GM11168 (cell line): Measurements from ENCODE around the gene TMEM42.

ENCODE experiments used
- in situ Hi-C: fragments of 300-500 bp; cut with MboI; formaldehyde crosslinking; loops from one replicate; pipeline ENCODE4 v1.12.0; 2022; ENCODE audit warnings: low sequenced_read_pairs; ENCODE audit not compliant: unreplicated experiment

Gene TMEM42

GRCh38 chr3:44905446-44906157 lies 43.9 kb downstream of the TMEM42 start:
- in situ Hi-C loops, result loop anchor here (25.0 kb wide), 1 partner anchor 368 kb away; no protein-coding TSS in a partner anchor

DNA sequence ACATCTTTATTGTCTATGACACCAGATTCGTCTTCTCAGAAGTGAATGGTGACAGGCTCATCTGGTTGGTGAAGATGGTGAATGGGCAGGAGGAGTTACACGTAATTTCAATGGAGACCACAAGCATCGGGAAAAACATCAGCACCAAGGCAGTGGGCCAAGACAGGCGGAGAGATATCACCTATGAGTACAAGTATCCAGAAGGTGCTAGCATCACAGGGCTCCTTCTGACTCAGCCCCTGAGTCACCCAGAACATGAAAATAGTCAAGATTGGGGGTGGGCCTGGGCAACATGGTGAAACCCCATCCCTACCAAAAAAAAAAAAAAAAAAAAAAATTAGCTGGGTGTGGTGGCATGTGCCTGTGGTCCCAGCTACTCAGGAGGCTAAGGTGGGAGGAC lies 45.3 kb downstream of the TMEM42 start:
- in situ Hi-C loops, result loop anchor here (25.0 kb wide), 1 partner anchor 370 kb away; no protein-coding TSS in a partner anchor

DNA sequence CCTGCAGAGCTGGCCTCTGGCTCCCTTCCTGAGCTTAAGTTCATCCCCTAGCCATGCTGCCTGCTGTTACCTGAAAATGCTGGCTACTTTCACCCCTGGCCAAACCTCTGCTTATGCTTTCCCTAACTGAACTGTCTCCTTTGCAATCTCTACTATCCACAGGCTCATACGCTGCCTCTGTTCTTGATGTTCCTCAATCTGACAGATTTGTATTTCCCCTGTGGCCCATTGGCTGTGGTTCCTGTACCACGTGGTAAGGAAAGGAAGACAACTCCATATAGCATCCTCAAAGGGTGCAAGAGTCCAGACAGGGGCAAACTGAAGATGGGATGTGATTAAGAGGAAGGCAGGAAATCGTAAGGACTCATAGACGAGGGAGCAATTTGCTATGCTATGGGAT lies 45.9 kb downstream of the TMEM42 start:
- in situ Hi-C loops, result loop anchor here (25.0 kb wide), 1 partner anchor 370 kb away; no protein-coding TSS in a partner anchor

GRCh38 chr3:44909063-44909462 lies 47.4 kb downstream of the TMEM42 start:
- in situ Hi-C loops, result loop anchor here (25.0 kb wide), 1 partner anchor 372 kb away; no protein-coding TSS in a partner anchor

DNA sequence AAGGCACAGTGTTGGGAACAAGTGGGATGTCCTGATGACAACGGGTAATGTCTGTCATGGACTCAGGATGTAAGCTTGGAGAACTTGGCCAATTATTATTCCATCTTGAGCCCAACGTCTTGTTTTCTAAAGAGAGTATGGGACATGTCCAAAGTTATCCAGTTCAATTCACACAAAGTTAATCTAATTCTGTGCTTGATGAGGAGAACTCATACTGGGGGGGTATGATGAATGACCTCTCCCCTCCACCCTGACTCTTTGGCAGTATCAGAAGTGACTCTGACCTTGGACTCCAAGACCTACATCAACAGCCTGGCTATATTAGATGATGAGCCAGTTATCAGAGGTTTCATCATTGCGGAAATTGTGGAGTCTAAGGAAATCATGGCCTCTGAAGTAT lies 49.0 kb downstream of the TMEM42 start:
- in situ Hi-C loops, result loop anchor here (25.0 kb wide), 1 partner anchor 373 kb away; no protein-coding TSS in a partner anchor

GRCh38 chr3:44913868-44914468 lies 52.3 kb downstream of the TMEM42 start:
- in situ Hi-C loops, result loop anchor here (25.0 kb wide), 1 partner anchor 377 kb away; no protein-coding TSS in a partner anchor

DNA sequence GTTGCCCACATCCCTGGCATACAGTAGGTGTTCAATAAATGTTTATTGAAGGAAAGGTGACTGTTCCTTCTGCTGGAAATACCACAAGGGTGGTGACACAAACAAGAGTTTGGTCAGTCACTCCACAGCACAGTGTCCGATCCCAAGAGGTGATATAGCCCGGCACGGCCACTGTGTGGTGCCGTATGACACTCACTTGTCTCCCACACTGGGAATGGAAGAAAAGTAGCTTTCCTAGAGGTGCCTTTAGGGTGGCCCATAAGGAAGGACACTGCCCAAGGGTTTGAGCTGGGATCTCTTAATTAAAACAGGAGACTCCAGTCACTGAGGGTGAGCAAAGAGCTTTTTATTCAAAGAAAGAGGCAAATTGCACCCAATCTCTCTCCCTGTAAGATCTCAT lies 53.2 kb downstream of the TMEM42 start:
- in situ Hi-C loops, result loop anchor here (25.0 kb wide), 1 partner anchor 378 kb away; no protein-coding TSS in a partner anchor
